PC-9 (cell line): ENCODE data around the gene EYS.

Source experiments
- CTCF ChIP-seq: fragments of 200-600 bp; sonication (generic); conservative IDR thresholded peaks from 2 replicates; pipeline ENCODE4 v1.6.1; 2017; ENCODE audit warnings: mixed run types, antibody characterized with exemption, mild to moderate bottlenecking, moderate library complexity
- EZH2 ChIP-seq: fragments of 200-600 bp; sonication (generic); IDR thresholded peaks from 2 replicates; pipeline ENCODE4 v1.8.0; 2017; ENCODE audit warnings: antibody characterized with exemption, low read depth

DNA sequence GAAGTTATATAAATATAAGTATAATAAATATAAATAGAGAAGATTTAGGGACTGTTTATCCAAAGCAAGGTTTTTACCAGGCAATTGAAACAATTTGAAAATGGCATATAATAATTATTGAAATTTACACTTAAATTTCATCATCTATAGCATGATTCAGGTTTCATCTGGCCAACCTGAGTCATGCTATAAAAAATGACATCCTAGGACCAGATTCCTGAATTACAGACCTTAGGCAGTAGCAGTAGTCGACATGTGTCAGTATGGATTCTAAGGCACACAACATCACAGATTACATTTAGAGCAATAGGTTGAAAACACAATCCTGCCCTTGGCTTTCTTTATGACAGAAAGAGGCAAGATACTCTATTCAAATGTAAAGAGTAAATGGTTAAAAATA lies 1479.2 kb downstream of the EYS start:
- TF ChIP-seq CTCF (no peak), EZH2 (no peak)
